Effector memory CD8-positive, alpha-beta T cell (primary cell): ENCODE measurements around the gene NAALADL1.

Experiments
- ATAC-seq: fragments of 150-1000 bp; cut with Tn5 transposase; replicated peaks from 2 replicates; pipeline ENCODE4 v1.10.0; 2021; ENCODE audit warnings: mild to moderate bottlenecking, moderate library complexity
- DNase-seq, 3 experiments: peaks; one replicate each; pipeline ENCODE4 v3.0.0; 2021
- H3K27ac Mint-ChIP-seq, 2 donors: one replicate each; pipeline ENCODE4 v1.8.0; 2022; ENCODE audit warnings: mild to moderate bottlenecking in 2 of 2, mixed read lengths in 2 of 2, moderate library complexity in 2 of 2
- H3K27me3 Mint-ChIP-seq, 2 donors: one replicate each; pipeline ENCODE4 v1.8.0; 2022; ENCODE audit warnings: mixed read lengths in 2 of 2
- H3K36me3 Mint-ChIP-seq: one replicate; pipeline ENCODE4 v1.8.0; 2022; ENCODE audit warnings: mild to moderate bottlenecking, moderate library complexity, mixed read lengths; ENCODE audit not compliant: insufficient read depth
- H3K4me1 Mint-ChIP-seq, 2 donors: one replicate each; pipeline ENCODE4 v1.8.0; 2022; ENCODE audit warnings: low read depth in 2 of 2, mixed read lengths in 2 of 2
- H3K4me3 Mint-ChIP-seq, 2 donors: one replicate each; pipeline ENCODE4 v1.8.0; 2022; ENCODE audit warnings: mild to moderate bottlenecking in 2 of 2, mixed read lengths in 2 of 2, moderate library complexity in 2 of 2
- H3K9me3 Mint-ChIP-seq, 2 donors: one replicate each; pipeline ENCODE4 v1.8.0; 2022; ENCODE audit warnings: mixed read lengths in 2 of 2

NAALADL1 gene

DNA sequence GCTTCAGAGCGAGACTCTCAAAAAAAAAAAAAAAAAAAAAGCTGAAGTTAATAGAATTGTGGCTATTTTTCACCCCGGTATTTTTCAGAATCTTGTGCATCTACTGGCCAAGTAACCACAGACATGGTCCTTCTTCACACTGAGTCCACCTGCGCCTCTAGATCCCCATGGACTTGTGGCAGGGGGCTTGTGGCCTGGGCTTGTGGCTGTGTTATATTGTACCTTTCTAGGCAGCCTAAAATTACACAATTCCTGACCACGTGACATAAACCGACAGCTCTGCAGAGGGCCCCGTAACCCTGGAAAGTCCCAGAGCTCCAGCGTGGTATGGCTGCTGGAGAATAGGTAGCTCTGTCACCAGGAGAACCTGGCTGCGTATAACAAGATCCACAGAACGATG lies 10.9 kb upstream of the NAALADL1 start:
- H3K27ac Mint-ChIP-seq, result no peak overlapping the region
- no peak for ATAC-seq
- peaks cover 0 to 2% of the 10 kb centered on the region in 2 donors for H3K4me1 Mint-ChIP-seq
- DNase-seq, result no peak
- no peaks in the 10 kb centered on the region for H3K27me3 Mint-ChIP-seq
- H3K36me3 Mint-ChIP-seq, result no peaks in the 10 kb centered on the region
- no peak overlapping the region for H3K4me3 Mint-ChIP-seq
- no peaks in the 10 kb centered on the region for H3K9me3 Mint-ChIP-seq

DNA sequence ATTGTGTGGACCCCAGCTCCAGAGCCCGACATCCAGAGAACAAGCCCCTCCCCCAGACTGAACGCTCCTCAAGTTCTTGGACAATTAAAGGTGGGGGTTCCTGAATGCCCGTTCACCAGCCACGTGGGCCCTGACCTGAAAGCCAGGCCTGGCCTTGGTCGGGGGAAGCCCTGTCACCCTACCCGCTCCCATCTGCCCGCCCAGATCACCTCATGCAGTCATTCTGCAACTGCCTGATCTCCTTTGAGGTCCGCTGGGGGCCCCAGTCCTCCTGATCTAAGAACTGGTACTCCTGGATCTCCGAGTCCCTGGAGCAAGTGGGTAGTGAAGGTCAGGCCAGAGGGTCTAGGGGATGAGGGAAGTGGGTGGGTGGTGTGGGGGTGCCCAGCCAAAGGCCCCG lies 9.1 kb upstream of the NAALADL1 start:
- no peak overlapping the region for H3K4me3 Mint-ChIP-seq
- H3K27me3 Mint-ChIP-seq, result peaks cover 0 to 8% of the 10 kb centered on the region in 2 donors
- peak overlapping the region in 1 of 2 donors; percentile 16 for H3K27ac Mint-ChIP-seq
- H3K4me1 Mint-ChIP-seq, result peaks cover 0 to 2% of the 10 kb centered on the region in 2 donors
- no peaks in the 10 kb centered on the region for H3K9me3 Mint-ChIP-seq
- H3K36me3 Mint-ChIP-seq, result no peaks in the 10 kb centered on the region
- DNase-seq (no peak), ATAC-seq (no peak)

DNA sequence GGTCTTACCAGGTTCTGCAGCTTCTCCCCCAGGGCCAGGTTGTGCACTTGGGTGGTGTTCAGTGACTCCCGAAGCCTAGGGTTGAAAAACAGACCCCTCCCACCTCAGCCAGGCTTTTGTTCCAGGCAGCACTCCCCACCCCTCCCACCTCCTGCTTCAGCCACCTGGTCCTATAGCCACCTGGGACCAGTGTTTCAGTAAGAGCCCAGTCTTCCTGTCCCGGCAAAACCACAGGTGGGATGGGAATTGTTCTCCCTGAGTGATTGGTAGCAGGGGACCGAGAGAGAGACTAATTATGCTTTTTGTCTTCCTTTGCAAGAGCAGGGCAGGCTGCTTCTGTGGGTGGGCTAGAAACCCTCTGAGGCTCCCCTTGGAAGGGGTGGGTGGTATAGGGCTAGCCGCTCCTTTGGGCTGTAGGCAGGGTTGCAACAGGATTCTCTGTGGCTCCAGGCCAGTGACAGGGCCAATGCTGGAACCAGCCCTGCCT lies 8.5 kb upstream of the NAALADL1 start:
- peaks cover 0 to 14% of the 10 kb centered on the region in 2 donors for H3K27me3 Mint-ChIP-seq
- H3K9me3 Mint-ChIP-seq, result no peaks in the 10 kb centered on the region
- ATAC-seq, result no peak
- no peak for DNase-seq
- no peak overlapping the region for H3K4me3 Mint-ChIP-seq
- peaks cover 0 to 3% of the 10 kb centered on the region in 2 donors for H3K4me1 Mint-ChIP-seq
- no peak overlapping the region for H3K27ac Mint-ChIP-seq
- no peaks in the 10 kb centered on the region for H3K36me3 Mint-ChIP-seq

DNA sequence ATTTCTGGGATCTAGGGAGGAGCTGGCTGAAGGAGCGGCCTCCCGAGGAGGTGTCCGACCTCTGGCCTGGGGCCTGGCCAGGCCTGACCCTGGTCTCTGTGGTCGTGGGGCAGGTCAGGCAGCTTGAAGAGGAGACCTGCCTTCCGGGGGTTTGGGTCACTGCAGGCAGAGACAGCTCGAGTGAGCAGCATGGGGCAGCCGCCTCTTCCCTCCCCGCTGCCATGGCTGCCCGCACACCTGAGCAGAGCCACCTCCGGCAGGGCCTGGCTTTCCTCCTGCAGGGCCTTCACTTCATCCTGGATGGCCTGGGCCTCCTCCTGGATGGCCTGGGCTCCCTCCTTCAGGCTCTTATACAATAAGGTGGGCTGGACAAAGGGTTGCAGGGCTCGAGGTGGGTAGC lies 8.0 kb upstream of the NAALADL1 start:
- Mint-ChIP-seq H3K4me3 (no peak overlapping the region), H3K27ac (no peak overlapping the region), H3K27me3 (peaks cover 0 to 14% of the 10 kb centered on the region in 2 donors), H3K36me3 (no peaks in the 10 kb centered on the region), H3K9me3 (no peaks in the 10 kb centered on the region), H3K4me1 (peaks cover 0 to 3% of the 10 kb centered on the region in 2 donors)
- ATAC-seq (no peak), DNase-seq (no peak)

DNA sequence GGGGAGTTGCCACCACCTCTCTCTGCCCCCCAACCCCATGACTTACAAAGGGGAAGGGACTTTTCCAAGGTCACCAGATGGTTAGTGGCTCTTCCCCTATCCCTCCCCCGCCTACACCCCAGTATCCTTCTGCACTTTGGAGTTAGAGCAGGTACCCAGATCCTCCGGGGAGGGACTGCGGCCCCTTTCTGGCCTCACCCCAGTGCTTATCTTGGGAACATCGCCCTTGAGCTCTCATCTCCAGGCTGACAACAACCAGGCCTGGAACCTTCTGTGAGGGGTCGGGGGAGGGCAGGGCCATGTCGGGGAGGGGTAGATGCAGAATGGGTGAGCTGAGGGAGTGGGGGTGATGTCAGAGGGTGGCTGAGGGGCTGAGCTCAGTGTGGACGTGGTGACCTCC lies 7.5 kb upstream of the NAALADL1 start:
- Mint-ChIP-seq H3K27me3 (peaks cover 0 to 14% of the 10 kb centered on the region in 2 donors), H3K36me3 (no peaks in the 10 kb centered on the region), H3K4me1 (peaks cover 0 to 5% of the 10 kb centered on the region in 2 donors), H3K27ac (no peak overlapping the region), H3K4me3 (no peak overlapping the region), H3K9me3 (no peaks in the 10 kb centered on the region)
- no peak for DNase-seq
- ATAC-seq, result no peak

DNA sequence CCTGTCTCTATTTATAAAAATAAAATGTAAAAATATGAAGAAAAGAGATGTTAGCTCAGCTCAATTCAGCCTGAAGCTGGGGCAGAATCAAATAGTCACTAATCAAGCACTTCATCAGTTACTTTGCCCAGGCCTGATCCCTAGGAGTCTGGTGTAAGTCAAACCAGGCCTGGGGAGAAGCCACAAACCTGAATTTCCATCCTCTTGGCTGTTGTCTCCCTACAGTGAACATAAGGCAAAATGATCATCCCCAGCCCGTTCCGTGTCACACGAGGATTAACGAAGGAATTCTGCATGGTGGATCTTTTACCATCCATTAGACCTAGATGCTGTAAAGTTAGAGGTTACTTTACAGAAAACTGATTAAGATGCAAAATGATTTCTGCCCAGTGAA lies 6.5 kb upstream of the NAALADL1 start:
- no peak for ATAC-seq
- no peaks in the 10 kb centered on the region for H3K36me3 Mint-ChIP-seq
- no peak for DNase-seq
- peaks cover 0 to 5% of the 10 kb centered on the region in 2 donors for H3K4me1 Mint-ChIP-seq
- H3K27ac Mint-ChIP-seq, result no peak overlapping the region
- no peaks in the 10 kb centered on the region for H3K9me3 Mint-ChIP-seq
- no peak overlapping the region for H3K4me3 Mint-ChIP-seq
- H3K27me3 Mint-ChIP-seq, result peaks cover 0 to 14% of the 10 kb centered on the region in 2 donors

DNA sequence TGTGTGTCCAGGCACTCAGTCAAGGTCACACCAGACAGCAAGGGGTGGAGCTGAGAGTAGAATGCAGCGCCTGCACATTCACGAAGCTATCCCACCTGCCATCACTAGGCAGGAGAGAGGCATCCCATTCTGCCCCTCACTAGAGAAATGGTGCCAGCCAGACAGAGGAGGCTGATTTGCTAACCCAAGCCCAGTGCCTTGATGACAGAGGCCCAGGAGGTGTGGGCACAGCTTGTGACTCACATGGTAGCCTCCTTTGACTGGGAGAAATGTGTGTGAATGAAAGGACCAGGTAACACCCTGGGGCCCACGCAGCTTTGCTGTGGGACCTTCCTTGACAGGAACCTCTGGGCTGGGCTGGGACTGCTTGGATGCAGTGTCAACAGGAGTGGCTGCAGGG lies 5.2 kb upstream of the NAALADL1 start:
- ATAC-seq, result no peak
- H3K4me1 Mint-ChIP-seq, result peaks cover 0 to 5% of the 10 kb centered on the region in 2 donors

DNA sequence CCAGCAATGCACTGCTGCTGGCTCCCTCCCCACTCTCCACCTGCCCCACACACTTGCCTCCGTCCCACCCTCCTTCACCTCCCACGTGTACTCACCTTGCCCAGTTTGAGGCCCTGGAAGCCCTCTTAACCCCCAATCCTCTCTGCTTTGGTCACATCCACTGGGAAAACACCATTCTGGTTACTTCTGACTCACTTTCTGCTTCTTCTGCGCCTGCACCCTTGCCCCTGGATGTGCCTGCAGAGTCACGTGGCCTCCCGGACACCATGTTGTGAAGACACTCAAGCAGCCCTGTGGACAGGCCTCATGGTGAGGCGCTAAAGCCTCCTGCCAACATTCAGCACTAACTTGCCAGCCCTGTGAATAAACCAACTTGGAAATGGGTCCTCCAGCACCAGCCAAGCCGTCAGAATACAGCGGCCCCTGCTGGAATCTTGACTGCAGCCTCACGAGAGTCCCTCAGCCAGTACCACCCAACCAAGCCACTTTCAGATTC lies 2.6 kb upstream of the NAALADL1 start:
- no peak overlapping the region for H3K4me3 Mint-ChIP-seq
- no peak for ATAC-seq

More for the DNA sequence above, 5.2 kb upstream of the NAALADL1 start:
- peaks cover 0 to 14% of the 10 kb centered on the region in 2 donors for H3K27me3 Mint-ChIP-seq
- no peak overlapping the region for H3K27ac Mint-ChIP-seq
- H3K4me3 Mint-ChIP-seq, result no peak overlapping the region
- no peaks in the 10 kb centered on the region for H3K9me3 Mint-ChIP-seq
- DNase-seq, result no peak
- H3K36me3 Mint-ChIP-seq, result no peaks in the 10 kb centered on the region

DNA sequence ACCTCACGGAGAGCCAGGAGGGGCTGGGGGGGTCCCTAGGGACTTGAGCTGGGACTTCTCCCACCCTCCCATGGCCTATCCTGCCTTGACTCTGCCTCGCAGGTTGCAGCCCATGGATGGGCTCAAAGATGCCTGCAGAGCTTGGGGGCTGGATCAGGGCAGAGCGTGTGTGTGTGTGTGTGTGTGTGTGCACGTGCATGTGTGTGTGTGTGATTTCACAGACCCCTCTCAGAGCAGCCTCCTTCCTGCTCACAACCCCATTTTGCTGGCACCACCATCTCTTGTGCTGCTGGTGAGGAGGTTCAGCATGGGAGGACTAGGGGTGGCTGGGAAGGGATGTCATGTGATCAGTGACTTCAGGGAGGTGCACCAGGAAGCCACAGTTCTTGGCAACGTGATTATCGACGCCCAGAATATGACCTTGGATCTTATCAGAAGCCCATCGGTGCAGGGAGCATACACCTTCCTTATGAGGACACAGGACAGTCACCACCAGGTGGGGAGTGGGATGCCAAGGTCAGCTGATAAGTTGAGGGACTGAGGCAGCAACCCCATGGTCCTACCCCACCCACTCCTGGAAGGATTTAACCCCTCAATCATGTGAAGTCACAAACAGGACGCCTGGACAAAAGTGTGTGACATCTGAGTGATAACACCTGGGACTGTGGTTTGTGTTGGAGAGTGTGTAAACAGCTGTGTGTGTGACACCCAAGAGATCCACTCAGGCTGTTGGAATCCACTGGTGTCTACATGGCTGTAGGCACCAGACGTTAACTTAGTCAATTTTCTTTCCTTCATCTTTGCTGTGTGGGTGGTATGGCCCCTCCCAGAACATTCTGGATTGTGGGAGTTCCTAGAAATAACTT lies 1.8 kb upstream of the NAALADL1 start:
- Mint-ChIP-seq H3K36me3 (no peaks in the 10 kb centered on the region), H3K4me3 (no peak overlapping the region), H3K9me3 (no peaks in the 10 kb centered on the region), H3K27me3 (peaks cover 0 to 14% of the 10 kb centered on the region in 2 donors), H3K27ac (no peak overlapping the region), H3K4me1 (peaks cover 0 to 5% of the 10 kb centered on the region in 2 donors)
- ATAC-seq (no peak), DNase-seq (no peak)

More for the DNA sequence above, 2.6 kb upstream of the NAALADL1 start:
- Mint-ChIP-seq H3K27ac (peak overlapping the region in 1 of 2 donors; percentile 38), H3K27me3 (peaks cover 0 to 14% of the 10 kb centered on the region in 2 donors), H3K36me3 (no peaks in the 10 kb centered on the region), H3K4me1 (peaks cover 0 to 5% of the 10 kb centered on the region in 2 donors), H3K9me3 (no peaks in the 10 kb centered on the region)
- DNase-seq, result no peak

DNA sequence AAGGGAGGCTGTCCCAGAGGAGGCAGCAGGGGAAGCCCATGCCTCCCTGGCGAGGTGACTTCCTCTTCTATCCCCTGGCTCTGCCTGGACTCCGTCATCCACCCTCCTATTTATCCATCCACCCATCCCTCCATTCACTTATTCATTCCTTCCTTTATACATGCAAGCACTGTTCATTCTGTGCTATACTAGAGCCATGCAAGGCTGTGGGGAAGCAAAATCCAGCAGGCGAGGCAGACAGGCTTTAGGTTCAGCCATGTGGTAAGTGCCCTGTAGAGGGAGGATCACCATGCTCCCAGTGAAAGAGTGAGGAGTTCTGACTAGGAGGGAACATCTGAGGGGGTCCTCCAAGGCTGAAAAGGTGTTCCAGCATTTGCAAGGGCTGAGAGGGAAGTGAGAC lies 1.2 kb upstream of the NAALADL1 start:
- Mint-ChIP-seq H3K27me3 (peaks cover 0 to 14% of the 10 kb centered on the region in 2 donors), H3K4me3 (no peak overlapping the region), H3K27ac (no peak overlapping the region), H3K36me3 (no peaks in the 10 kb centered on the region), H3K4me1 (peaks cover 0 to 5% of the 10 kb centered on the region in 2 donors), H3K9me3 (no peaks in the 10 kb centered on the region)
- DNase-seq, result no peak
- no peak for ATAC-seq

DNA sequence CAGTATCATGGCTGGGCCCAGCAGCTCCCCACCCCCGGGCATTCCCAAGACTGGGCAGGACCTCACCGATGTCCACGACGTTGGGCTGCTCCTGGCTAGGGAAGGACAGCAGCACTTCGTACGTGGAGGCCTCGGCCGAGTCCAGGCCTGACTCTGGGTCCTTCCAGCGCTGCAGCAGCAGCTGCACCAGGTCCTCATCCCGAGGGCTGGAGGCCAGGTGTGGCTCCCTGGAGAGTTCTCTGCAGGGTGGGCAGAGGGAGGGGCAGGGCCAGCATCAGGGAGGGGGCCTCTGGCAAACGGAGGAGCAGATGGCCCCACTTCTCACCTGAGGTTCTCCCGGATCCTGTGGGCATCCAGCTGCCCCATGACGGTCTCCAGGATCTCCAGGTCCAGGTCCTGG lies 341 bp downstream of the NAALADL1 start:
- Mint-ChIP-seq H3K4me1 (peaks cover 12 to 14% of the 10 kb centered on the region in 2 donors), H3K4me3 (no peak overlapping the region), H3K9me3 (no peaks in the 10 kb centered on the region), H3K27ac (no peak overlapping the region), H3K27me3 (peaks cover 0 to 12% of the 10 kb centered on the region in 2 donors), H3K36me3 (no peaks in the 10 kb centered on the region)
- DNase-seq (no peak), ATAC-seq (no peak)

DNA sequence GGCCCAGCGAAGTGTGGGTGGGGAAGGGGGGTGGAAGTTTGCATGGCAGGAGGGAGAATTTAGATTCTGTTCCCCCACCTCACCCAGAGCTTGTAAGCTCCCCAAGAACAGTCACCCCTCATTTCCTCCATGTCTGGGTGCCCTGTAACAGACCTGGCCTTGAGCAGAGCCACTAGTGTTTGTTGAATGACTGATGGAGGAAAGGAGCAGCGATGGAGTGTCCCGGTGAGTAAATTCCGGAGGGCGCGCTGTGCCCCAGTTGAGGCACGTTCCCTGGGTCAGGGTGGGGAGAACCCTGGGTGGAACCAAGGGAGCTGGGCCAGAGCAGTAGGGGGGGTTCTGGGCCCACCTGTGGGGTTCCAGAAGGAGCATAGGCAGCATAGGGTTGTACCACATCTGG lies 827 bp downstream of the NAALADL1 start:
- Mint-ChIP-seq H3K9me3 (no peaks in the 10 kb centered on the region), H3K27me3 (peaks cover 4 to 7% of the 10 kb centered on the region in 2 donors), H3K36me3 (no peaks in the 10 kb centered on the region), H3K4me1 (peaks cover 12 to 14% of the 10 kb centered on the region in 2 donors), H3K4me3 (no peak overlapping the region), H3K27ac (no peak overlapping the region)
- DNase-seq (no peak), ATAC-seq (no peak)

DNA sequence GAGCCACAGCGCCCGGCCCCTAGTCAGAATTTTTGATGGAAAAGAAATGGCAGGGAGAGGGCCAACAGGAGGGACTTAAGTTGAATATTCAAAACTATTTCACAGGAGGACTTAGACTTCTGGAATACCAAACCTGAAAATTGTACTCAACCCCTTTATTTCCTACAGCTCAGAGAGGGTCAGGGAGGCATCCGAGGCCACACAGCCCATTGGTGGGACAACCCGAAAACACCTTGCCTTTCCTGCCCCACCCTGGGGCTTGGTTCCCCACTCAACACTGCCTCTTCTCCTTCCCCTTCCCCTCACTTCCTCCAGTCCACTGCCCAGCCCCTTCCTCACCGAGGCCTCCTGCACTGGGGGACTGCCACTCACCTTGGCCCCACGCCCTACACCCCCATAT lies 1.4 kb downstream of the NAALADL1 start:
- ATAC-seq (no peak), DNase-seq (no peak)
- peaks cover 2 to 6% of the 10 kb centered on the region in 2 donors for H3K27me3 Mint-ChIP-seq
- H3K27ac Mint-ChIP-seq, result no peak overlapping the region
- peaks cover 11 to 12% of the 10 kb centered on the region in 2 donors for H3K4me1 Mint-ChIP-seq
- no peaks in the 10 kb centered on the region for H3K36me3 Mint-ChIP-seq
- H3K9me3 Mint-ChIP-seq, result no peaks in the 10 kb centered on the region
- H3K4me3 Mint-ChIP-seq, result no peak overlapping the region

DNA sequence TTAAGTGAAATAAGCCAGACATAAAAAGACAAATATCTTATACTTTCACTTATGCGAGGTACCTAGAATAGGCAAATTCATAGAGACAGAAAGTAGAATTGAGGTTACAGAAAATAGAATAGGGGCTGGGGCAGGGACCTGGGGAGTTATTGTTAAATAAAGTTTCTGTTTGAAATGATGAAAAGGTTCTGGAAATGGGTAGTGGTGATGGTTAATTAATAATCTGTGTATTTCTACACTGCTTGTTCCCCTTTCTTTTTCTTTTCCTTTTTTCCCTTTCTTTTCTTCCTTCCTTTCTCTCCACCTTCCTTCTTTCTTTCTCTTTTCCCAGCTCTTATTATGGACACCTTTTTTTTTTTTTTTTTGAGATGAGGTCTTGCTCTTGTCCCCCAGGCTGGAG lies 2.8 kb downstream of the NAALADL1 start:
- Mint-ChIP-seq H3K9me3 (no peaks in the 10 kb centered on the region), H3K4me3 (no peak overlapping the region), H3K27ac (no peak overlapping the region), H3K4me1 (peaks cover 9 to 12% of the 10 kb centered on the region in 2 donors), H3K36me3 (no peaks in the 10 kb centered on the region), H3K27me3 (peaks cover 0 to 6% of the 10 kb centered on the region in 2 donors)
- ATAC-seq, result no peak
- no peak for DNase-seq
